GM19438 (cell line): ENCODE measurements around the gene TTLL4.
"Not testable (repeated sequence)": the region's sequence is repeated elsewhere in the genome, so short reads cannot be mapped to it uniquely, and the experiment has no call there.

Experiments used
- ATAC-seq: cut with Tn5 transposase; IDR thresholded peaks from one replicate; pipeline ENCODE4 v1.9.1; 2021; ENCODE audit warnings: low read depth; ENCODE audit not compliant: unreplicated experiment

TTLL4 gene

GRCh38 chr2:218734190-218734975 lies 23.7 kb downstream of the TTLL4 start:
- ATAC-seq = no peak

- ATAC-seq = no peak
These were observed 25.9 kb downstream of the TTLL4 start for GRCh38 chr2:218736531-218736930.

GRCh38 chr2:218743068-218743467 lies 32.4 kb downstream of the TTLL4 start:
- ATAC-seq = no peak

GRCh38 chr2:218744615-218745014 lies 34.0 kb downstream of the TTLL4 start:
- ATAC-seq = no peak

- no peak for ATAC-seq
These were observed 34.5 kb downstream of the TTLL4 start for GRCh38 chr2:218745160-218745558.

GRCh38 chr2:218745559-218746469 lies 35.2 kb downstream of the TTLL4 start:
- ATAC-seq = no peak

- no peak for ATAC-seq
These were observed 35.8 kb downstream of the TTLL4 start for GRCh38 chr2:218746470-218746795.

GRCh38 chr2:218746960-218747359 lies 36.3 kb downstream of the TTLL4 start:
- no peak for ATAC-seq

- no peak for ATAC-seq
These were observed 38.3 kb downstream of the TTLL4 start for GRCh38 chr2:218748741-218749441.

GRCh38 chr2:218754201-218754600 lies 43.6 kb downstream of the TTLL4 start:
- no peak for ATAC-seq

GRCh38 chr2:218754781-218755180 lies 44.1 kb downstream of the TTLL4 start:
- ATAC-seq = no peak

- no peak for ATAC-seq
These were observed 44.5 kb downstream of the TTLL4 start for GRCh38 chr2:218755198-218755566.

GRCh38 chr2:218755567-218756404 lies 45.2 kb downstream of the TTLL4 start:
- ATAC-seq = no peak

- ATAC-seq = no peak
These were observed 46.2 kb downstream of the TTLL4 start for GRCh38 chr2:218756599-218757377.

- no peak for ATAC-seq
These were observed 51.2 kb downstream of the TTLL4 start for GRCh38 chr2:218761795-218762194.

GRCh38 chr2:218772759-218773158 lies 62.1 kb downstream of the TTLL4 start:
- ATAC-seq = not testable (repeated sequence)

- no peak for ATAC-seq
These were observed 63.2 kb downstream of the TTLL4 start for GRCh38 chr2:218773881-218774280.

GRCh38 chr2:218776488-218776887 lies 65.9 kb downstream of the TTLL4 start:
- no peak for ATAC-seq

- no peak for ATAC-seq
These were observed 66.8 kb downstream of the TTLL4 start for GRCh38 chr2:218777276-218777990.
